Fibroblast of skin of right biceps (primary cell): ENCODE measurements around the gene BLZF1.
A peak's percentile ranks its signal among the peaks of the same experiment; 100 is the strongest.
"Not testable (repeated sequence)": the region's sequence is repeated elsewhere in the genome, so short reads cannot be mapped to it uniquely, and the experiment has no call there.

Experiments used
- DNase-seq: peaks from one replicate; pipeline ENCODE4 v3.0.0-alpha.2; 2013

The BLZF1 gene

GRCh38 chr1:169363046-169363730 lies 4.8 kb upstream of the BLZF1 start:
- peak; percentile 94 for DNase-seq

- peak; percentile 10 for DNase-seq
Measured at GRCh38 chr1:169364948-169365347, 3.0 kb upstream of the BLZF1 start.

GRCh38 chr1:169367096-169367685 lies 804 bp upstream of the BLZF1 start:
- no peak for DNase-seq

- DNase-seq, result no peak
Measured at GRCh38 chr1:169368406-169368769, 393 bp downstream of the BLZF1 start.

GRCh38 chr1:169371404-169371803 lies 3.4 kb downstream of the BLZF1 start:
- DNase-seq, result no peak

- DNase-seq, result no peak
Measured at GRCh38 chr1:169381162-169381561, 13.2 kb downstream of the BLZF1 start.

- DNase-seq, result no peak
Measured at GRCh38 chr1:169383449-169383848, 15.5 kb downstream of the BLZF1 start.

GRCh38 chr1:169387399-169387798 lies 19.4 kb downstream of the BLZF1 start:
- DNase-seq, result no peak

GRCh38 chr1:169390303-169390702 lies 22.3 kb downstream of the BLZF1 start:
- no peak for DNase-seq

GRCh38 chr1:169392406-169392805 lies 24.4 kb downstream of the BLZF1 start:
- DNase-seq, result peak; percentile 10

- DNase-seq, result peak; percentile 17
Measured at GRCh38 chr1:169395955-169396354, 28.0 kb downstream of the BLZF1 start.

- not testable (repeated sequence) for DNase-seq
Measured at GRCh38 chr1:169402578-169402977, 34.6 kb downstream of the BLZF1 start.

GRCh38 chr1:169408340-169408739 lies 40.3 kb downstream of the BLZF1 start:
- not testable (repeated sequence) for DNase-seq

- no peak for DNase-seq
Measured at GRCh38 chr1:169414952-169415351, 47.0 kb downstream of the BLZF1 start.

GRCh38 chr1:169421309-169421708 lies 53.3 kb downstream of the BLZF1 start:
- DNase-seq, result no peak

- DNase-seq, result peak; percentile 1
Measured at GRCh38 chr1:169426174-169426705, 58.2 kb downstream of the BLZF1 start.

GRCh38 chr1:169427081-169427641 lies 59.2 kb downstream of the BLZF1 start, which contains the start of gene CCDC181:
Gene CCDC181 (minus strand): TSS chr1:169427474. CDS start chr1:169424927, 2,547 bp downstream.
- DNase-seq, result peak; percentile 77
